ENCODE measurements around the gene KDM4E.
A peak's percentile ranks its signal among the peaks of the same experiment; 100 is the strongest.
"Not testable (repeated sequence)": the region's sequence is repeated elsewhere in the genome, so short reads cannot be mapped to it uniquely, and the experiment has no call there.

KDM4E gene

GRCh38 chr11:95045812-95046211, 20.8 kb downstream of the KDM4E start:
- no peak overlapping the region for H3K4me3 ChIP-seq (ENCODE audit: low read depth, low read length)

GRCh38 chr11:95049122-95049521, 24.1 kb downstream of the KDM4E start, which contains the start of gene KDM4F:
Gene KDM4F (plus strand): TSS chr11:95049422.
- not testable (repeated sequence) for DNase-seq (ENCODE audit: low read depth); H3K4me3 ChIP-seq (ENCODE audit: low read depth, low read length)

More at GRCh38 chr11:95045812-95046211, 20.8 kb downstream of the KDM4E start:
- DNase-seq (ENCODE audit: low read depth): no peak

GRCh38 chr11:95050595-95051202, 25.6 kb downstream of the KDM4E start:
- no peak for DNase-seq (ENCODE audit: low read depth)
- no peak overlapping the region for H3K4me3 ChIP-seq (ENCODE audit: low read depth, low read length)

- no peak for DNase-seq (ENCODE audit: low read depth)
- no peak overlapping the region for H3K4me3 ChIP-seq (ENCODE audit: low read depth, low read length)
These were observed 29.3 kb downstream of the KDM4E start for GRCh38 chr11:95054356-95054755.

GRCh38 chr11:95055283-95055897, 30.3 kb downstream of the KDM4E start:
- DNase-seq (ENCODE audit: low read depth): no peak
- no peak overlapping the region for H3K4me3 ChIP-seq (ENCODE audit: low read depth, low read length)

GRCh38 chr11:95057959-95058358, 32.9 kb downstream of the KDM4E start:
- no peak for DNase-seq (ENCODE audit: low read depth)
- H3K4me3 ChIP-seq (ENCODE audit: low read depth, low read length): no peak overlapping the region

GRCh38 chr11:95058621-95059020, 33.6 kb downstream of the KDM4E start:
- no peak overlapping the region for H3K4me3 ChIP-seq (ENCODE audit: low read depth, low read length)

GRCh38 chr11:95059046-95059445, 34.0 kb downstream of the KDM4E start:
- no peak for DNase-seq (ENCODE audit: low read depth)
- no peak overlapping the region for H3K4me3 ChIP-seq (ENCODE audit: low read depth, low read length)

More at GRCh38 chr11:95058621-95059020, 33.6 kb downstream of the KDM4E start:
- no peak for DNase-seq (ENCODE audit: low read depth)

GRCh38 chr11:95065336-95065735, 40.3 kb downstream of the KDM4E start:
- no peak for DNase-seq (ENCODE audit: low read depth)
- H3K4me3 ChIP-seq (ENCODE audit: low read depth, low read length): no peak overlapping the region

- H3K4me3 ChIP-seq (ENCODE audit: low read depth, low read length): peak within 1 kb of the TSS; percentile 86
- DNase-seq (ENCODE audit: low read depth): no peak
These were observed 41.6 kb downstream of the KDM4E start, which contains the start of gene SRSF8 for GRCh38 chr11:95066716-95067038. Gene SRSF8 (plus strand): TSS chr11:95066919. CDS start chr11:95067227, 308 bp downstream.

- H3K4me3 ChIP-seq (ENCODE audit: low read depth, low read length): peak overlapping the region; percentile 86
These were observed 42.2 kb downstream of the KDM4E start for GRCh38 chr11:95067039-95067840.

GRCh38 chr11:95067841-95068219, 42.8 kb downstream of the KDM4E start:
- H3K4me3 ChIP-seq (ENCODE audit: low read depth, low read length): peak overlapping the region; percentile 86
- no peak for DNase-seq (ENCODE audit: low read depth)

More at GRCh38 chr11:95067039-95067840, 42.2 kb downstream of the KDM4E start:
- DNase-seq (ENCODE audit: low read depth): no peak

GRCh38 chr11:95068549-95068948, 43.5 kb downstream of the KDM4E start:
- DNase-seq (ENCODE audit: low read depth): peak; percentile 84
- peak overlapping the region; percentile 86 for H3K4me3 ChIP-seq (ENCODE audit: low read depth, low read length)

GRCh38 chr11:95070471-95070870, 45.4 kb downstream of the KDM4E start:
- no peak overlapping the region for H3K4me3 ChIP-seq (ENCODE audit: low read depth, low read length)
- DNase-seq (ENCODE audit: low read depth): no peak

GRCh38 chr11:95072948-95073347, 47.9 kb downstream of the KDM4E start:
- no peak overlapping the region for H3K4me3 ChIP-seq (ENCODE audit: low read depth, low read length)
- no peak for DNase-seq (ENCODE audit: low read depth)

GRCh38 chr11:95074792-95075563, 49.9 kb downstream of the KDM4E start:
- no peak for DNase-seq (ENCODE audit: low read depth)
- H3K4me3 ChIP-seq (ENCODE audit: low read depth, low read length): no peak overlapping the region

GRCh38 chr11:95076416-95076815, 51.4 kb downstream of the KDM4E start:
- H3K4me3 ChIP-seq (ENCODE audit: low read depth, low read length): no peak overlapping the region
- DNase-seq (ENCODE audit: low read depth): peak; percentile 92

- no peak for DNase-seq (ENCODE audit: low read depth)
- H3K4me3 ChIP-seq (ENCODE audit: low read depth, low read length): no peak overlapping the region
These were observed 51.9 kb downstream of the KDM4E start for GRCh38 chr11:95076981-95077380.
